Measurements from ENCODE around the gene DHRS7.

GRCh38 chr14:60174352-60175254, 9.4 kb upstream of the DHRS7 start:
- no peak for TF ChIP-seq CTCF (IDR thresholded peaks at IDR 0.05)
- TF ChIP-seq POLR2A (IDR thresholded peaks at IDR 0.05) = no peak
